ENCODE measurements around the gene TLK1. TPM values are rescaled to one million over a fixed set of nuclear protein-coding genes. Genes with fewer than 3 reads are reported as not detected.

TLK1 gene
- total and polyA plus RNA-seq, 4 donors, result 7.7 to 19.6 (median 15.6) TPM

DNA sequence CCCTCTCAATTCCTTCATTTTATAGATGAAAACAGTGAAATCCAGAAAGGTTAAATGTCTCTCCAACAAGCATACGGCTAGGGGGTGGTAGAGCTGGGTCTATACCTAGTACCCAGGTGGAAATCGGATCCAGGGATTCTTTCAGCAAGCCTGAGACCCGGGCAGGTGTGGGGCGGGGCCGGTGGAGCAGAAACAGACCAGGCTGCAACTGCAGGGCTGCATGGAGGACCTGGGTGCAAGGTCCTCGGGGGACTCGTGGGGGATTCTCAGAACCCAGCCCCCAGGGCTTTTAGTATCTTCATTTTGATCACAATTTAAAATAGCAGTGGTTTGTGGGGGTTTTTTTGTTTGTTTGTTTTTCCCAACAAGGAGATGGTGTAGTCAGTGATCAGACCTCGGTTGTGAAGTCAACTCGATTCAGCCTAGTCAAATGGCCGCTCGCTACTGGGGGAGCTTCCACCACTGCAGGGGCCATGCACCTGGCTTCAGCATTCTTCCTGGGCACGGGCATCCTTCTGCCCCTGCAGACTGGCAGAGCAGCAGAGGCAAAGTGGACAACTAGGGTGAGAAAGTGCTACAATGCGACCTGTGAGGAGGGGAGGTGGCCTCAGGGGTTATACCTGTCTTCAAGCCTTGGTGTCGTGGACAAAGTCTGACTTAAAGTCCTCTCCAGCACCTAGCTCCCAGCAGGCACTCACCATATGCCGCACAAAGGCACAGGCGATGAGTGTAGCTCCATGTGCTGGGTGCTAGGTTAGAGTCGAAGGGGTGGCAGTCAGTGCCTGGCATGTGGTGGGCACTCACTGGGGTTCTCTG, 185.4 kb downstream of the TLK1 start:
- Histone ChIP-seq H3K9me3 (ENCODE audit: control insufficient read depth in 4 of 4, low read length in 3 of 4) (no peaks in the 10 kb centered on the region), H3K4me3 (ENCODE audit: low read depth in 1 of 3, low read length in 3 of 3) (no peak overlapping the region), H3K27ac (ENCODE audit: low read depth in 1 of 2, low read length in 2 of 2) (no peak overlapping the region), H3K36me3 (ENCODE audit: control insufficient read depth in 4 of 4, insufficient read depth in 3 of 4, low read depth in 1 of 4, low read length in 3 of 4) (no peaks in the 10 kb centered on the region), H3K27me3 (ENCODE audit: control insufficient read depth in 4 of 4, insufficient read depth in 4 of 4, low read length in 3 of 4) (no peaks in the 10 kb centered on the region), H3K4me1 (ENCODE audit: control insufficient read depth in 4 of 4, insufficient read depth in 4 of 4, low read length in 3 of 4) (peaks cover 6 to 15% (median 10%) of the 10 kb centered on the region in 4 donors), H3K9ac (ENCODE audit: low read depth in 1 of 2, low read length in 2 of 2) (no peak overlapping the region)
- 89% methylated on average over 17 of the region's 17 CpGs for WGBS
- DNase-seq (ENCODE audit: low spot score), result no peak
- no peak for TF ChIP-seq SP1 (IDR thresholded peaks at IDR 0.05)
- no peak for TF ChIP-seq REST (IDR thresholded peaks at IDR 0.05)
- no peak for TF ChIP-seq FOXA2 (IDR thresholded peaks at IDR 0.05)
- no peak for TF ChIP-seq JUND (IDR thresholded peaks at IDR 0.05)

GRCh38 chr2:170974304-170974993, 186.2 kb downstream of the TLK1 start:
- no peaks in the 10 kb centered on the region for H3K27me3 ChIP-seq (ENCODE audit: control insufficient read depth in 4 of 4, insufficient read depth in 4 of 4, low read length in 3 of 4)
- peak overlapping the region in 2 of 3 donors; percentile 63 to 79 for H3K4me3 ChIP-seq (ENCODE audit: low read depth in 1 of 3, low read length in 3 of 3)
- no peak for TF ChIP-seq SP1 (IDR thresholded peaks at IDR 0.05)
- TF ChIP-seq, protein P1, sequence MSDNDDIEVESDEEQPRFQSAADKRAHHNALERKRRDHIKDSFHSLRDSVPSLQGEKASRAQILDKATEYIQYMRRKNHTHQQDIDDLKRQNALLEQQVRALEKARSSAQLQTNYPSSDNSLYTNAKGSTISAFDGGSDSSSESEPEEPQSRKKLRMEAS (IDR thresholded peaks at IDR 0.05), result no peak
- TF ChIP-seq TAF1 (conservative IDR thresholded peaks at IDR 0.05), result no peak
- TF ChIP-seq FOXA1 (IDR thresholded peaks at IDR 0.05), result no peak
- TF ChIP-seq HNF4A (conservative IDR thresholded peaks at IDR 0.05), result no peak
- TF ChIP-seq EGR1 (IDR thresholded peaks at IDR 0.05; ENCODE audit: low read depth in 2 of 2), result no peak
- TF ChIP-seq, protein P2, sequence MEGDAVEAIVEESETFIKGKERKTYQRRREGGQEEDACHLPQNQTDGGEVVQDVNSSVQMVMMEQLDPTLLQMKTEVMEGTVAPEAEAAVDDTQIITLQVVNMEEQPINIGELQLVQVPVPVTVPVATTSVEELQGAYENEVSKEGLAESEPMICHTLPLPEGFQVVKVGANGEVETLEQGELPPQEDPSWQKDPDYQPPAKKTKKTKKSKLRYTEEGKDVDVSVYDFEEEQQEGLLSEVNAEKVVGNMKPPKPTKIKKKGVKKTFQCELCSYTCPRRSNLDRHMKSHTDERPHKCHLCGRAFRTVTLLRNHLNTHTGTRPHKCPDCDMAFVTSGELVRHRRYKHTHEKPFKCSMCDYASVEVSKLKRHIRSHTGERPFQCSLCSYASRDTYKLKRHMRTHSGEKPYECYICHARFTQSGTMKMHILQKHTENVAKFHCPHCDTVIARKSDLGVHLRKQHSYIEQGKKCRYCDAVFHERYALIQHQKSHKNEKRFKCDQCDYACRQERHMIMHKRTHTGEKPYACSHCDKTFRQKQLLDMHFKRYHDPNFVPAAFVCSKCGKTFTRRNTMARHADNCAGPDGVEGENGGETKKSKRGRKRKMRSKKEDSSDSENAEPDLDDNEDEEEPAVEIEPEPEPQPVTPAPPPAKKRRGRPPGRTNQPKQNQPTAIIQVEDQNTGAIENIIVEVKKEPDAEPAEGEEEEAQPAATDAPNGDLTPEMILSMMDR (IDR thresholded peaks at IDR 0.05; ENCODE audit: low read depth, low read length, missing input control), result no peak
- no peak for TF ChIP-seq REST (IDR thresholded peaks at IDR 0.05)
- TF ChIP-seq RAD21 (IDR thresholded peaks at IDR 0.05), result no peak
- TF ChIP-seq RXRA (IDR thresholded peaks at IDR 0.05), result no peak
- no peak for TF ChIP-seq GABPA (IDR thresholded peaks at IDR 0.05 in 1 of 2, conservative IDR thresholded peaks at IDR 0.05 in 1 of 2)
- TF ChIP-seq, protein P3, sequence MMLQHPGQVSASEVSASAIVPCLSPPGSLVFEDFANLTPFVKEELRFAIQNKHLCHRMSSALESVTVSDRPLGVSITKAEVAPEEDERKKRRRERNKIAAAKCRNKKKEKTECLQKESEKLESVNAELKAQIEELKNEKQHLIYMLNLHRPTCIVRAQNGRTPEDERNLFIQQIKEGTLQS (IDR thresholded peaks at IDR 0.05), result no peak
- no peak for TF ChIP-seq HNF4G (IDR thresholded peaks at IDR 0.05)
- no peaks in the 10 kb centered on the region for H3K9me3 ChIP-seq (ENCODE audit: control insufficient read depth in 4 of 4, low read length in 3 of 4)
- H3K4me1 ChIP-seq (ENCODE audit: control insufficient read depth in 4 of 4, insufficient read depth in 4 of 4, low read length in 3 of 4), result peaks cover 6 to 21% (median 14%) of the 10 kb centered on the region in 4 donors
- no peaks in the 10 kb centered on the region for H3K36me3 ChIP-seq (ENCODE audit: control insufficient read depth in 4 of 4, insufficient read depth in 3 of 4, low read depth in 1 of 4, low read length in 3 of 4)
- H3K9ac ChIP-seq (ENCODE audit: low read depth in 1 of 2, low read length in 2 of 2), result no peak overlapping the region
- no peak for DNase-seq (ENCODE audit: low spot score)
- WGBS, result 72% methylated on average over 11 of the region's 11 CpGs
- no peak overlapping the region for H3K27ac ChIP-seq (ENCODE audit: low read depth in 1 of 2, low read length in 2 of 2)
